NK-92 treated with Interleukin-12 subunit alpha and Interleukin-12 subunit beta, amount 100 ng/mL, for 24 hours (cell line): ENCODE measurements around the gene SEC61B.
"Not testable (repeated sequence)": the region's sequence is repeated elsewhere in the genome, so short reads cannot be mapped to it uniquely, and the experiment has no call there.

Experiments
- DNase-seq: peaks from one replicate; lab custom pipeline; 2025; lab: John Stamatoyannopoulos, UW

The SEC61B gene

GRCh38 chr9:99237849-99238248 lies 15.8 kb downstream of the SEC61B start:
- not testable (repeated sequence) for DNase-seq

DNA sequence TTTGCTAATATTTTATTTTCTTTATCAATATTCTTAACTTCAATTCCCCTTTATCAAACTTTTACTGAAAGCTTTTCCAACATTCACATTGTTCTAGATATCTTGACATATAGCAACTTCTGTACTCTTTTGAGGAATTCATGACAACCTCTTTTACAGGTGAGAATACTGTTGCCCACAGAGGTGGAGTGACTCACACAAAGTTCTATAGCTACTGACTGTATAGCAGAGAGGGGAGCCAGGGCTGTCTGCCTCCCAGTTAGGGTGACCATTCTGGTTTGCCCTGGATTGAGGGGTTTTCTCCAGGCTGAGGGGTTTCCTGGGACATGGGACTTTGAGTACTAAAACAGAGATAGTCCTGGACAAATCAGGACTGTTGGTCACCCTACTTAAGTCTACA lies 16.2 kb downstream of the SEC61B start:
- DNase-seq = no peak

- no peak for DNase-seq
Measured at GRCh38 chr9:99239341-99240060, 17.4 kb downstream of the SEC61B start.

DNA sequence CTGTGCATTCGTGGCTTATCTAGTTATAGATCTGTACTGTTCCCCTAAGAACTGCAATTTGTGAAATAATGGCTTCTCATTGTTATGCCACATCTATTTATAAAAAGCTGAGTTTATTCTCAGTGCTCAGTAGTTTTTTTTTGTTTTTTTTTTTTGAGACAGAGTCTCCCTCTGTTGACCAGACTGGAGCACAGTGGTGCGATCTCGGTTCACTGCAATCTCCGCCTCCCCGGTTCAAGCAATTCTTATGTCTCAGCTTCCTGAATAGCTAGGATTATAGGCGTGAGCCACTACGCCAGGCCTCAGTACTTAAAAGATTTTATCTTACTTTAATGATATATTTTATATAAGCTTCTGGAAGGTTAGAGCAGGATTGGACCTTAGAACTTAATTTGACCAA lies 19.0 kb downstream of the SEC61B start:
- DNase-seq = no peak

- DNase-seq = no peak
Measured at GRCh38 chr9:99244344-99245260, 22.5 kb downstream of the SEC61B start.

GRCh38 chr9:99249619-99250018 lies 27.5 kb downstream of the SEC61B start:
- DNase-seq = no peak

- DNase-seq = no peak
Measured at GRCh38 chr9:99251157-99251556, 29.1 kb downstream of the SEC61B start.

DNA sequence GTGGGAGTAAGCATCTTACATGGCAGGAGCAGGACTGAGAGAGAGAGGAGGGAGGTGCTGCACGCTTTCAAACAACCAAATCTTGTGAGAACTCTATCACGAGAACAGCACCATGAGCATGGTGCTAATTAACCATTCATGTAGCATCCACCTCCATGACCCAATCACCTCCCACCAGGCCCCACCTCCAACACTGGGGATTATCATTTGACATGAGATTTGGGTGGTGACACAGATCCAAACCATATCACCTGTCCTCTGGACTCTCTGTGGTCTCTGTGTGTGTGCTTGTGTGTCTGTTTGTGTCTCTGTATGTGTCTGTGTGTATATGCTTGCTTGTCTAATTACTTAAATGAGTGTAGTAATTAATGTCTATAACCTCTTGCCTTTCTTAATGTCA lies 31.1 kb downstream of the SEC61B start:
- DNase-seq = no peak

DNA sequence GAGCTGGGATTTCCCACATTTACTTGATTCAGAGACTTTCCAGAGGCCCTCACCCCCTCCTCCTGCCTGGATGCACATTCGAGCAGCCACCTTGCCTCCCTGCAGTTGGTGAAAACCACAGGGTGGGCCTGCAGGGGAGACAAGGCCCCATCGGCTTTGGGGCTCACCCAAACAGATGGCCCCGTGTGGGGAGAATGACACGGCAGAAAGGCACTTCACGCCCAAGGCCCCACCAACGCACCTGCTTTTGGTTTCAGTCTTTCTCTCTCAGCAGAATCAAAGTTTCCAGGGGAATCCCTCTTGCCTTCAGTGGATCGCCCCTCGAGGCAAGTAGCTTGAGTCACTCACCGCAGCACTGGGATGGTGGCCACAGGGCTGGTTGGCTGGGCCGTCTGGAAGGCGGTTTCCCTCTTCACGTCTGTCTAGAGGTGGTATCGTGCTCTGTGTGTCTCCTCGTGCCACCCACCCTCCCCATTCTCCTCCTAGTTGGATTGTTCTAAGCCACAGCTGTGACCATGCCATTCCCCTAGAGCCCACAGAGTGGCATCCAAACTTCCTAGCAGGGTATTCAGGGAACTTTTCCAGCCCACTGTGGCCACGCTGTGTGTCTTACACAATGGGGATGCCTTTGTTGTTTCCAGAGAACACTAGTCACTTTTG lies 31.8 kb downstream of the SEC61B start:
- DNase-seq = no peak

DNA sequence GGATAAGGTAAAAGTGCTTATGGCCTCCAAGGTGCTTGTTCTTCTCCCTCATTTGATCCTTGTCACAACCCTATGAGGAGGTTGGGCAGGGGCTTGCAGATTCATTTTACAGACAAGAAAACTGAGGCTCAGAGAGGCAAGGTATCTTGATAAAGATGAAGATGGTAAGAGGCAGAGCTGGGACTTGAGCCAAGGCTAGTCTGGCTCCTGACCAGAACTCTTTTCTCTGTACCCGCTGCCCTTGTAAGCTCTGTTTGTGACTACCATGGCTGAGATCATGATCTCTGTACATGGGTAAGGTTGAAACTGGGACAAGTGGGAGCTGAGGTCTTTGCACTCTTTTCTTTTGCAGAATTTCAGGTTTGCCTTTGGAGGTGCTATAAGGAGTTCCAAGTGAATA lies 33.6 kb downstream of the SEC61B start:
- DNase-seq = no peak

GRCh38 chr9:99257723-99258389 lies 35.8 kb downstream of the SEC61B start:
- DNase-seq = no peak

- no peak for DNase-seq
Measured at GRCh38 chr9:99259231-99259918, 37.3 kb downstream of the SEC61B start.

DNA sequence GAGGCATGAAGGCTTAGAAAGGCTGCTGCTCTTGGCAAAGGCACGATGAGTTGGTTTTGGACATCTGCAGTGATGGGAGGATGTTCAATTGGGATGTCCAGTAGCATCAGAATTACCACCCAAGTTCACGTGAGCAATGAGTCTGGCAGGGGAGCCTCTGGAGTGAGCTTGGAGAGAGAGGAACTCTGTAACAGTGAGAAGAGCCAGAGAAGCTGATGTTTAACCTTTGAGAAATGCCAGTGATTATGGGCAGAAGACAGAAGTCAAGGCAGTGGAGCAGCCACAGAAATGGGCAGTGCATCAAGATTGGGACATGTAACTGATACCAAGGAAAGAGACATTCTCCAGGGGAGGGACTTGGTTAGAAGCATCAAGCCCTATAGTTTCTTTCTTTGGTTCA lies 39.8 kb downstream of the SEC61B start:
- DNase-seq = no peak

- DNase-seq = no peak
Measured at GRCh38 chr9:99262949-99263418, 40.9 kb downstream of the SEC61B start.

- DNase-seq = no peak
Measured at GRCh38 chr9:99264070-99264680, 42.1 kb downstream of the SEC61B start.

- DNase-seq = no peak
Measured at GRCh38 chr9:99265691-99266090, 43.6 kb downstream of the SEC61B start.

DNA sequence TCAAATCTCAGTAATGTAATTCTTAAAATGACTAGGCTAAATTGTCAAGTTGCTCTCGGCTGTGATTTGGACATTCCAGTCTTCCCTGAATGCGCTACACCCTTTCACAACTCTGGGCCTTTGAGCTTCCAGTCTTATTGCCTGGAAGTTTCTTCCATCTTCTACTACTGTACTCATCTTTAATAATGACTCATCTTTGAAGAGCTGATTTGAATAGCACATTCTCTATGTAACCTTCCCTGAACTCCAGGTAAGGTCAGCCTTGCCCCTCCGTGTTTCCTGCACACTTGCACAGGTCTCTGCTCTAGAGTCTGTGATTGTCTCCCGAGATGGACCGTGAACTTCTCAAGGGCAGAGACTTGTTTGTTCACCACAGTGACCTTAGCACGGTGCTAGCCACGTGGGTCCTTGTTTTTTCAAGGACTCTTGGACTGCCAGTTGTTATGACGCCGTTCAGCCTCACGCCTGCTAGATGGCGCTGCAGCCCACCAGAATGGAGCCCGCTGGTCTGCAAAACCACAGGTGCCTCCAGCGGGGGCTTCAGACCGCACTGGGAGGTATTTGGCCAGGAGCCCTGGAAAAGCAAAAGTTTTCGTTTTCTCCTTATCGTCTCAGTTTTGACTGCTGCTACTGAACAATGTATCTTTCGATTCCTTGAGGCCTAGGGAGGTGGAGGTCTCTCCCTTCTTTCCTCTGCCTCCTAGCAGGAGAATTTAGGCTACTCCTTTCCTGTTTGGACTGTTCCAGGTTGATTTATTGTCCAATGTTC lies 44.4 kb downstream of the SEC61B start:
- DNase-seq = peak; percentile 35

GRCh38 chr9:99269416-99269815 lies 47.3 kb downstream of the SEC61B start:
- no peak for DNase-seq

DNA sequence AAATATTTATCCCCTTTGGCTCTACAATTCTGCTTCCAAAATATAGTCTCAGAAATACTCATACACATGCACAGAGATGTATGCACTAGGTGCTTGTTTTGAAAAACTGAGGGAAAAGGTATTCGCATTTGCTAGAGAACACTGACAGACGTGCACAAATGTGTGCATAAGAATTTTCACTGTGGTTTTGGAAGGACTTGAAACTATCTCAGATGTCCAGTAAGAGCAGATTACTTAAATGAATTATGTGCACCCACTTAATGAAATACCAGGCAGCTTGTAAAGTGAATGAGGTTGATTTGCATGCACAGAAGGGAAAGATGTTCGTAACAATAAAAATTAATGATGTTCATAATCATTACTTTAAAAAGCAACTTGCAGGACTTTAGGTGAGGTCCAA lies 48.4 kb downstream of the SEC61B start:
- no peak for DNase-seq

- no peak for DNase-seq
Measured at GRCh38 chr9:99272836-99273235, 50.8 kb downstream of the SEC61B start.
